D721Med (cell line): ENCODE results near the gene TSPAN5.
"Not testable (repeated sequence)": the region's sequence is repeated elsewhere in the genome, so short reads cannot be mapped to it uniquely, and the experiment has no call there.

ENCODE experiments used
- DNase-seq: peaks from one replicate; pipeline ENCODE4 v3.0.0; 2011; ENCODE audit warnings: low spot score; ENCODE audit not compliant: insufficient read length
- FAIRE-seq: peaks from 2 replicates; lab custom pipeline; 2011; peaks lifted over from hg19 to GRCh38; lab: Jason Lieb, UNC
- CTCF ChIP-seq: IDR thresholded peaks from 2 replicates; pipeline ENCODE4 v1.5.1; 2012; ENCODE audit warnings: mild to moderate bottlenecking, control low read depth; ENCODE audit not compliant: insufficient read depth; ENCODE audit errors: missing control alignments

Gene TSPAN5

GRCh38 chr4:98658287-98659105 is at the start of gene TSPAN5:
Gene TSPAN5, minus strand, starts transcription at chr4:98658611.
- DNase-seq (peak; percentile 34), FAIRE-seq (no peak)
- TF ChIP-seq CTCF: no peak

GRCh38 chr4:98706935-98707334 is 48.5 kb upstream of the TSPAN5 start:
- TF ChIP-seq CTCF: no peak
- DNase-seq (no peak), FAIRE-seq (no peak)

- no peak for DNase-seq
- FAIRE-seq: no peak
These were observed 47.9 kb upstream of the TSPAN5 start for GRCh38 chr4:98706200-98706813.

GRCh38 chr4:98705586-98705985 is 47.2 kb upstream of the TSPAN5 start:
- FAIRE-seq, DNase-seq: not testable (repeated sequence)

More at GRCh38 chr4:98706200-98706813, 47.9 kb upstream of the TSPAN5 start:
- TF ChIP-seq CTCF: no peak

GRCh38 chr4:98700656-98701055 is 42.2 kb upstream of the TSPAN5 start:
- TF ChIP-seq CTCF: no peak
- FAIRE-seq (no peak), DNase-seq (no peak)

GRCh38 chr4:98694076-98694475 is 35.7 kb upstream of the TSPAN5 start:
- TF ChIP-seq CTCF: no peak
- DNase-seq (no peak), FAIRE-seq (no peak)

GRCh38 chr4:98692411-98692810 is 34.0 kb upstream of the TSPAN5 start:
- no peak for DNase-seq
- no peak for FAIRE-seq
- no peak for TF ChIP-seq CTCF
